Suprapubic skin (tissue), 4 donors: Measurements from ENCODE around the gene NREP.

Experiments
- CTCF ChIP-seq, 2 donors: fragments of 200-600 bp in 1 of 2; fragments of 450-650 bp in 1 of 2; sonication (generic) in 1 of 2; IDR thresholded peaks; one replicate each; pipeline ENCODE4 v1.5.1; 2016 to 2019; ENCODE audit warnings: antibody characterized with exemption in 2 of 2, mild to moderate bottlenecking in 1 of 2, moderate library complexity in 1 of 2
- EP300 ChIP-seq: sonication (generic); formaldehyde crosslinking; IDR thresholded peaks from one replicate; pipeline ENCODE4 v1.6.1; 2017; ENCODE audit warnings: antibody characterized with exemption
- POLR2A ChIP-seq, 2 donors: fragments of 450-650 bp; IDR thresholded peaks; one replicate each; pipeline ENCODE4 v1.6.1; 2017; ENCODE audit warnings: antibody characterized with exemption in 2 of 2, mild to moderate bottlenecking in 2 of 2, moderate library complexity in 2 of 2
- POLR2AphosphoS5 ChIP-seq, 3 donors: sonication (generic); formaldehyde crosslinking; IDR thresholded peaks; one replicate each; pipeline ENCODE4 v1.6.1; 2017; ENCODE audit warnings: antibody characterized with exemption in 3 of 3

DNA sequence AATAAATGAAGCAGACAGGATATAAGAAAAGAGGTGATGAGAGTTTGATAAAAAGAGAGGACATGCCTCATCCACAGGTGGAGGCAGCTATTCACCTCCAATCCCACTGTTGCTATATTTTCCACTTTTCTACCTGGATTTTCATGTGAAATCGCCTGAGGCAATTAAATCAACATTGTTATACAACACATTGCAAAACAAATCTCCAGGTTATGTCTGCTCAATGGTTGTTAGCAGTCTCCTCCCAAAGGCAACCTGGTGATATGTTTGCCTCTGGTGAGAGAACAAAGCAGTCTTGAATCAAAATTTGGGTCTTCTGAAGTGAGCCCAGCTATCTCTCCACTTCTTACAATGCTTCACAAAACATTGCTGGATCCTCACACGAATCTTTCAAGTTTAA is 30.0 kb downstream of the NREP start:
- no peak for TF ChIP-seq CTCF (IDR thresholded peaks at IDR 0.05)
- no peak for TF ChIP-seq EP300
- TF ChIP-seq POLR2A (IDR thresholded peaks at IDR 0.05), result no peak
- TF ChIP-seq POLR2AphosphoS5 (IDR thresholded peaks at IDR 0.05), result no peak
